GM18519 (cell line): ENCODE measurements around the gene TUBB1.
"Not testable (repeated sequence)": the region's sequence is repeated elsewhere in the genome, so short reads cannot be mapped to it uniquely, and the experiment has no call there.

Experiments used
- ATAC-seq: cut with Tn5 transposase; IDR thresholded peaks from one replicate; pipeline ENCODE4 v1.9.1; 2021; ENCODE audit warnings: mild to moderate bottlenecking, moderate library complexity; ENCODE audit not compliant: unreplicated experiment, low FRiP score

TUBB1 gene

DNA sequence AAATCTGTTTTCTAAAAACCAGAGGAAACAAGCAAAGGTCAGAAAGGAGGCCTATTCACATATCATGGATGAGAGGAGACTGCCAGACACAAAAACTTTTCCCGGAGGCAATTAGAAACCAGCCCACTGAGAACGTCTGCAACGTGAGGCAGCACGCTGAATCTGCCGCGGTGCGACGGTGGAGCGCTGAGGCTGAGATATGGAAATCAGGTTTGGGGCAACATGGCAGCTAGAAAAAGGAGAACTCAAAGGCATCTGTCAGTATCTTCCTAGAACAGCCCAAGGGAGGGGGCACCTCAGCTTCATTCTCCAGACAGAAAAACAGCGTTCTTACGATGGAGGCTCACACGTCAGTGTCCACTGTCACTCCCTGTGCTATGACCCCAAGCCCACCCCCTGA lies 18.2 kb downstream of the TUBB1 start:
- no peak for ATAC-seq

DNA sequence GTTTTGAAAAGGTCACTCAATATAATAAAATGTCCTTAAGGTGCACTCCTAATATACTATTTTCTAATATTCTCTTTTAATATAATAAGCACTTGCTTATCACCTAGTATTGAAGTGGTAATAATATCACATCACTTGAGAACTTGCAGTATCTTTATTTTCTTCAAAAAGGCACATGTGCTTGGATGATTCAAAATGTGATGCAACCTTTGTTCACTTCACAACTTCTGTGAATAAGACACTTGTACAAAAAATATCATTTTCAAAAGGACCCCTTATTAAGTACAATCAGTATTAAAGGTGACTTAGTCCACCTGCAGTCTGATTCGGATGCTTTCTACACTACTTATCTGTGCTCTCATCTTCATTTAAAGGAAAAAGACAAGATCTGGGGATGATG lies 20.0 kb downstream of the TUBB1 start:
- ATAC-seq: no peak

DNA sequence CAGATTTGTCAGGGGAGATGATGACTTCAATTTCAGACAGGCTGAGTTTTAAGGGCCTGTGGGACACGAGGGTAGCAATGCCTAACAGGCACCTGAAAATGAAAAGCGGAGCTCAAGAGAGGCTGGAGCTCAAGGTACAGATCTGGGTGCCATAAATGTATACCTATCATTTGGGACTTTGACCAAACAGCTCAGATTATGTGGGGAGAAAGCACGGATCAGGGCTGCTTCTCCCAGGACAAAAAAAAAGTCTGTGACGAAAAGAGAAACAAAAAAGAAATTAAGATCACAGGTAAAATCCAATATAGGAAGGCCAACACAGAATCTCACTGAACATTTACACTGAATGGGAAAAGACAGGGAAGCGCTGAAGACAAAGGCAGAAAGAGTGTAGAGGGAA lies 21.4 kb downstream of the TUBB1 start:
- ATAC-seq: no peak

DNA sequence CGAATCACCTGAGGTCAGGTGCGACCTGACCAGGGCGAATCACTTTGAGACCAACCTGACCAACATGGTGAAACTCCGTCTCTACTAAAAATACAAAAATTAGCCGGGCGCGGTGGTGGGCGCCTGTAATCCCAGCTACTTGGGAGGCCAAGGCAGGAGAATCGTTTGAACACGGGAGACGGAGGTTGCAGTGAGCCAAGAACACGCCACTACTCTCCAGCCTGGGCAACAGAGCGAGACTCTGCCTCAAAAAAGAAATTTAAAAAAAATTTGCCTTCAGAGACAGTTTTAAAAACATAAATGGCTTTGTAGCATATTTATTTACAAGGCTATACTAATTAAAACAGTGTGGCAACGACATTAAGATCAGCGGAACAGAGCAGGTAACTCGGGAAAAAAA lies 22.3 kb downstream of the TUBB1 start:
- not testable (repeated sequence) for ATAC-seq

DNA sequence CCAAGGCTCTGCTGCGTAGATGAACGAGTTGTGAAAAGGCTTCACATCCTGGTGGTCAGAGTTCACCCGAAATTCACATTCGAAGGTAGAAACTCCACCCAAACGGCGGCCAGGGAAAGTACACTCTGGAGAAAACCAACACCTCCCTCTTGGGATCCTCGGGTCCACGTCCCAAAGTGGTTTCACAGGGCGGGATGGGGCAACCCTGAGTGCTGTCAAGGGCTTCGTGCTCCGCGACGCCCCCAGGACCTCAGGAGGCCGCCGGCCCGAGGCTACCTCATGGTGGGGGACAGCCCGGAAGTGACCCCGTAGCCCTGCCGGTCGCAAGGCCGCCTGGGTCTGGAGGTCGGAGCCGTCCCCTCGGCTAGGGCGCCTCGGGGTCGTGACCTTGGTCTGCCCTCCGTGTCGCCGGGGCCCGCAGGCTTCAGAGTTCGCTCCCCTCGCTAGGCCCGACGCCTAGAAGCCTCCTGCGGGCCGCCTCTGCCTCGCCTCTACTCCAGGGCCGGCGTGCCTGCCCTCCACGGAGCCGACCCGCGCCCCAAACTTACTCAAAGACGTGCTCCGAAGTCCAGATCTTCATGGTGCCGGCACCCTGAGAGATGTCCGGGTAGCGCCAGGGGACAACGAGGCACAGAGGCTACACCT lies 23.0 kb downstream of the TUBB1 start, which contains the start of gene PRELID3B:
Gene PRELID3B, minus strand, starts transcription at position 636 of the 645 bp plus-strand sequence. Its CDS starts 56 bp downstream, at position 580.
- peak; percentile 12 for ATAC-seq

DNA sequence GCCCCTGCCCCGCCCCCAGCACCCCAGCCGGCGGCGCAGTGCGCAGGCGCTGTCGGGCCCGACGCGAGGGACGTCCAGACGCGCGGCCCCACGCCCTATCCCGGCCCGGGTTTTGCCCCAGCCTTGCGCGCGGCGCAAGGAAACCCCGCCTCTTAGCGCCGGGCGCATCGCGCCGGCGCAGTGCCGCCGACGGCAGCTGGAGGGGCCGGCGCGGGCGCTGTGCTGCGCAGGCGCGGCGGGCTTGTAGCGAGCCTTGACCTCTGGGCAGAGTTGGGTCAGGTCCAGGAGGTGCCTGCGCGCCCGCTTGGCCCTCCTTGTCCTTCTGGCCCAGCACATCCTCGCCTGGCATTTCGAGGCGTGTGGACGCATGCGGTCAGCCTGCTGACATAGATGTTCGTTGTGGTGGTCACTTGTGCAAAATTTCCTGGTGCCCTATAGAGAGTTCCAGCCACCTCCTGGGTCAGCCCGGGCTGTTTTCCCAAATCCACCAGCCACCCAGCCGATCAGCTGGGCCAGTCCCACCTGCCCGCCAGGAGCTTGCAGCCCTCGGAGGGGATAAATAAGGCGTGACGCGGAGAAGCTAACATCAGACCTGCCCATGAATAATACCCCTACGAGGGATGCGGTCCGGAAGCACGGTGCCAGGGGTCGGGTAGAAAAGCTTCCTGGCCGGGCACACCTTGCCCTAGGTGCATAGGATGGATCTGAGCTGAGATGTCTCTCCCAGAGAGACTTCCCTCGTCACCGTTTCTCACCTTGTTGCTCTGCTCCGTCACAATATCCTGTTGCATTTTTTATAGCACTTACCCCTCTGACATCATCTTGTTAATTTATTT lies 23.8 kb downstream of the TUBB1 start:
- ATAC-seq: peak; percentile 78

DNA sequence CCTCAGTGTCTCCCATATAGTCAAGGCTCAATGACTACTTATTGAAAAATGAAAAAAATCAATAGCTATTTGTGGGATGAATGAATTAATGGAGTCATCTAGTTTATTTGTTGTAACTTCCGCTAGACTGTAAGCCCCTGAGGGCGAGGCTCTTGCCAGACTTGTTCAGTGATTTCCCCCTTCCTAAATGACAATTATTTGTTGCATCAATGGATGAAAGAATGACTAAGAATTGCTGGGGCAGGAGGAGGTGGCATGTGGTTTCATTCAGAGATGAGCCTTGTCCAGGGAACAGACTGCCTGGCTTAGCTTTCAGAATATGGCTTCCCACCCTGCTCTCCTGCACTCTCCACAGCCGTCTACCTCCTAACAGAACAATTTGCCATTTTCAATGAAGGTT lies 24.5 kb downstream of the TUBB1 start:
- no peak for ATAC-seq

DNA sequence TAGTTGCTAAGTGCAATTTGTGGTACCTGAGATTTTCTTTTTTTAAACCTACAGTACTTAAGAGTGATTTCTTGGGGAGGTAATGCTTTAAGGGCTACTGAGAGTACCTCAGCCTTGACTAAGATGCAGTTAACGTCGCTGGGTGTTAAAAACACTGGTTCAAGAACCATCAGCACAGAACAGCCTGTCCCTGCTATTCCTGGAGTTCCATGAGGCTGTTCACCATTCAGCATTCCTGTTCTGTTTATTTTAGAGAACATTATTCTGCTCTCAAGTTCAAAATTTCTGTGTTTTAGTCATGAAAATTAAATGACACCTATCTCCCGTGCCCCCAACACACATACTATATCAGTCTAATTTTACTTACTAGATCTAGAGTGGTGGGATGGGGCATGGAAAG lies 25.1 kb downstream of the TUBB1 start:
- ATAC-seq: no peak

DNA sequence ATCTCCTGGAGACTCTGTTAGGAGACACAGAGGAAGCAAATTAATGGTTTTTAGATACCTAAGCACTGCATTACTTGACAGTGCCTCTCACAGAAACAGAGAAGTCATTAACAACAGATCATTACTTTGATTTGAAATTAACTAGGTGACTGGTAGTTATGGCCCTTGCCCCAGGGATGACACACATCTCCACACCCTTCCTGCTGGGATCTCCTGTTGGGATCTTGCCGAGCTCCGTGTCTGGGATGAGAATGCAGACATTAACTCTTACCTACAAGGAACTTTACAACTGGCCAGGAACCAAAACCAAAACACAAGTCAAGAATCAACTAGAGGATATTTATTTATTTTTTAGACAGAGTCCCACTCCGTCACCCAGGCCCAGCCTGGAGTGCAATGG lies 25.6 kb downstream of the TUBB1 start:
- ATAC-seq: no peak

DNA sequence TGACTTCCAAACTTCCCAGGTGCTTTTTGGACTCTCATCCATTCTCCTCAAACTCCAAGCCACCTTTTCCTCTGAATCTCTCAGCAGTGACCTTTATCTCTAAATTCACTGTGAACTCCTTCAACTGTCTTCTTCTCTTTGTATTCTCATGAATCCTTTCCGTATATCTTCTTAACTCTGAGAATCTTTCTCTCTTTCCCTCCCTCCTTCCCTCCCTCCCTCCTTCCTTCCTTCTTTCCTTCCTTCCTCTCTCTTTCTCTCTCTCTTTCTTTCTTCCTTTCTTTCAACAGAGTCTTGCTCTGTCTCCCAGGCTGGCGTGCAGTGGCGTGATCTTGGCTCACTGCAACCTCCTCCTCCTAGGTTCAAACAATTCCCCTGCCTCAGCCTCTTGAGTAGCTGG lies 27.6 kb downstream of the TUBB1 start:
- ATAC-seq: no peak

DNA sequence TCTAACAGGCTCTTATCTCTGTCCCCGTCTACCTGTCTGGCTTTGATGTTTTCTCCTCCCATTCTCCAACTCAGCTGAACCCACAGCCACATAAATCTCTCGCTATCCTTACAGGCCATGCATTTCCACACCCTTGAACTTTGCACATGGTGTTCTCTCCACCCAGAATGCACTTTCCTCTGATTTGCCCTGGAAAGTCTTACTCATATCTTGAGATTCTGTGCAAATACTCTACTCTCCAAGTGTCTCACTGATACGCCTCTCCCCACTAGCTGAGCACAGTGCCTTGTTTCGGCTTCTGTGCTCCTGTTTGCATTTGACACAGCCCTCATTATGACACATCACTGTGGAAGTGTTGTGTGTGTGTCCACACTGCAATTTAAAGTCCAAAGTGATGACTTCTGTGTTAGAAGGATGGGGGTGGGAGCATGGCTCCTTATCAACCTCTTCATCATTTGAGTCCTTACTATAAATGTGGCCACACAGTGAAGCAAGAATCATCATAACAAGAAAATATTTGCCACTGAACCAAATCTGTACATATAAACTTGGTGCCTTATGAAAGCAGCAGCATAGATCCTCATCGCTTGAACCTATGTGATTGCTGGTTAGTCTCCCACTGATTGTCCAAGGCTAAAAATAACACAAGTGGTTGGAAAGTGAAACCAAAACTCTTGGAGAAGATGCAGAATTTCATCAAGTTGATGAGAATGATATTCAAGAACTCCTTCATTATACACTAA lies 28.9 kb downstream of the TUBB1 start:
- ATAC-seq: no peak

DNA sequence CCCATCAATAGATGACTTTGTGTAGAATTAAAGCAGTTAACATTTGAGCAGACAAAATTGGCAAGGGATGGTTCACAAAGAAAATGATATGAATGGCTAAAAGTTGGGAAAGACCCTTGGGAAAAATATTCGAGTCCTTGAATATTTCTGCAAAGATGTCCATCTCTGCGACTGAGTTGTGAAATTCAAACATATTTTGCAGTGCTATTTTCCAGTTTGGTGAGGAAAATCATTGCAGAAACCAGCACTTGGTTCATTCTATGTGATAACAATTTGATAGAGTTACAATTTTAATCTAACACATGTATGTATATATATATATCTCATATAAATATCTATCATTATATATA lies 29.4 kb downstream of the TUBB1 start:
- ATAC-seq: no peak

DNA sequence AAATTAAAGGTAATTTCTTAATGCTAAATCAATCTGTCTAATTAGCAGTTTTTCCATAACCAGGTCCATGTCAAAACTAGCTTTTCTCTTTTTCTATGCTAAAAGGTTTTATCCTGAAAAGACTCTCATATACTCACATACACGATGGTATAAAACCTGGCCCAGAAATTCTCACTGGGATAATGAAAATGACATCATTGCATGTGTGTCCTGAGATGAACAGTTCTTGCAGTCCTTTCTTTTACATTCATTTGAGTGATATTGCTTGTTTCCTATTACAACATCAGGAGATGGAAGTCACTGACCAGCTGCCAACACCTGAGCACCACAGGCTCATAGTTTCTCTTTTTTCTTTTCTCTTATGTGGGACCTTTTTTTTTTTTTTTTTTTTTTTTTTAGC lies 31.2 kb downstream of the TUBB1 start:
- ATAC-seq: no peak

DNA sequence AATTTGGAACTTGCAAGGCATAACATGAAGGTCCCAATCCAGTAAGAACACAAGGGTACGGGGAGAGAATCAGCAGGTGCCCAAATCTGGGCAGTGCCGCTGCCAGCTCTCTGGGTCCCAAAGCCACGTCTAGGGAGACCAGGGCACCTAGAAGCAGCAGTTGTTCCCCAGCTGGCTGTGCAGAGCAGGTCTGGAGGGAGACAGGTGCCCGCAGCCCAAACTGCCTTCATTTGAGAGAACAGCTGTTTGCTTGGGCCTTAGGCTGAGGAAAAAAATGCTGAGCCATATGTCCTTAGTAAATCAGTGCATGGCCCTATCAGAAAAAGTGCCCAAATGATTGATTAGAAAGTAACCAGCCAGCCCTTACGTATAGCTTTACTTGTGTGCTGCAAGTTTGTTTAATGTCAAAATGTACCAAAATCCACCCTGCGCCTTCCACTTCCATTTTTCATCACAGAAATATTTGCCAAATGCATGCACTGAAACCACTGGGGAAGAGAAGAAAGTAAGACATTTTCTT lies 32.5 kb downstream of the TUBB1 start:
- no peak for ATAC-seq

DNA sequence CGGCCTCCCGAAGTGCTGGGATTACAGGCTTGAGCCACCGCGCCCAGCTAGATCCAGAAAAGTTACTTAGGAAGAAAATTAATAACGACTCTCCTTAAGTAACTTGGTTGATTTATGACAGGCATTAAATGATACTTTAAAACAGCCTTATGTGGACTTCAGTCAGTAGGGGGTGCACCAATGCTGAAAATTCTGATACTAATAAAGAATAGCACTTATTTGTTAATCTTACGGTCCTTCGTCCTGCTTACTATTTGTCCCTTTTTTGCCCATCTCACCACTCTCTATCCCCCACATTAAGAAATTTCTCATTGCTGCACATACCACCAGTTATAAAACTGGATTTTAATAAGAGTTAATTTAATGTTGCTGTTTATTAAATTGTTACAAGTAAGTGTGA lies 36.1 kb downstream of the TUBB1 start:
- ATAC-seq: no peak

DNA sequence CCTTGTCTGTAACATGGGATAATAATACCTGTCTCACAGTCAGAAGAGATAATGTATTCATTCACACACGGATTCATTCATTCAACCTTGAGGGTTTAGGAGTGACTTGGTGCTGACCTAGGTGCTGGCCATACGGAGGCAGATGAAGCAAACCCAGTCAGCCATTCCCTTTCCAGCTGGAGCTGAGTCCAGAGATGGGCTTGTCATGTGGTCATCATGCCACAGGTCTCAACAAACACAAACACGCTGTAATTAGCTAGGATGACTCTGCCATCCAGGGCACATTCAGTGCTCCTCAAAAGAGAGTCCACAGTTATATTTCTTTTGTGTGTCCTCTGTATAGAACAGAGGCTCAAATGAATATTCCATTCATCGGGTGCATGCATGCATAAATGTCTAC lies 42.9 kb downstream of the TUBB1 start:
- ATAC-seq: no peak

DNA sequence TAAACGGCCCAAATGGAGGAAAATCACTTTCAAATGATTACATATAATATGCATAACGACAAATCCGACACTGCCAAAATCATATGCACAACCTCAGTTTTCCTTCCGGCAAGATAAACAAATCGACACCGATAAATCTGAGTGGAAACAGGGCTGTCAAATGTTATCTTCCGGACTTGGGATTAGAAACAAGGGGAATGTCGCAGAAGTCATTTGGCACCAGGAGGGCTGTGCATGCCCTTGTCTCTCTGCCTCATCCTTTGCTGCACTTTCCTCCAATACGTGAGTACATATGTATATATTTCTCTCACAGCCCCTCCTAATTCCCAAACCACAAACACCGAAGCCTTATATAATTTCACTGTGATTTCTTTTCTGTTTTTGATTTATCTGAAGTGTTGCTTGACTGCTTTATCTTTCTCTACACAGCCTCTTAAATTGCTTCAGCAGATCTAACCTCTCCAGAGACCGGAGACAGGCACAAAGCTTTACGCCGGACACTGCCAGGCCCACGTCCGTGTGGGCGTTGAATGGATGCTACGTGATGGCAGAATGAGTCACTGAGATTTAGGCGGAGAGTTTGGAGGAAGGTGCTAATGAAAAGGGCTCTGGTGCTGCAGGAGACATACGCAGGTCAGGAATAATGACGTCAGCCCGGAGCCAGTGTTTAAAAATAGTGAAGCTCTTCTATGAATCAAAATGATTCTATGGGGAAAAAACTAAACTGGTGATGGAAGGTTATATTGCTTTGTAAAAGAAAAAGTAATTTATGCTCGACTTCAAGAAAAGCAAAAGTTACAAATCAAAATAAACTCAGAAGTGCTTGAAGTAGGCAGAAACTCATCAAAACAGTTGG lies 44.4 kb downstream of the TUBB1 start:
- no peak for ATAC-seq

DNA sequence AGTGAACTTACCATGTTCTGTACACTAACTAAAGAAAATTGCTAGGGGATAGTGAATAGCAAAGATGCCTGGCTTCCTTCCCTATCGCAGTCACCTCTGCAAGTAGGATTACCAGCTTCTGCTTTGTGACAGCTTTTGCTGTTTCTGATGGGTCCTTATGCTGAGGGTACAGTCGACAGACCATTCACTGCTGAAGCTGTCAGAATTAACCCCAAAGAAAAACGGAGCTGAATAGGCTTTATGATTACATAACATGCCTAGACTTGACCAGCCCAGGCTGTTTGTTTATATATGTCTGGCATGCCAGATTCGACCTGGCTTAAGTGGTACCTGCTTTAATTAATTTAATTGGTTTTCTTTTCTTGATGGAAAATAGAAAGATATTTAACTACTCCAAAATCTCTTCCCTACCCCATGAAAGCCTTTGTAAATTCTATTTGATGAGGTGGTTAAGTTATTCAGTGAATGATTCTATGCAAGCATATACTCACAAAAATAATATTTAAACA lies 45.0 kb downstream of the TUBB1 start:
- ATAC-seq: no peak

DNA sequence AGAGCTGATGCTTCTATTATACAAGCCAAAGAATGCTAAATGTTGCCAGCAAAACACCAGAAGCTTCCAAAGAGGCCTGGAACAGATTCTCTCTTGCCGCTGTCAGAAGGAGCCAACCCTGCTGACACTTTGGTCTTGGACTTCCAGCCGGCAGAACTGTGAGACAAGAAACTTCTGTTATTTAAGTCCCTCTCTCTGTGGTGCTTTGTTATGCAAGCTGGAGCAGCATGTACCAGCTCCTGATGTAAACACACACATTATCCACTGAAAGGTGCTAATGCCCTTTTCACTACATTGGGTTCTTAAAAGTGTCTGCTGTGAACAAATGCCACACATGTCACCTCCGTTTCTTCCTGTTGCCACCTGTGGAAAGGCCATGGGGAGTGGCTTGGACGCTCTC lies 49.3 kb downstream of the TUBB1 start:
- ATAC-seq: no peak

DNA sequence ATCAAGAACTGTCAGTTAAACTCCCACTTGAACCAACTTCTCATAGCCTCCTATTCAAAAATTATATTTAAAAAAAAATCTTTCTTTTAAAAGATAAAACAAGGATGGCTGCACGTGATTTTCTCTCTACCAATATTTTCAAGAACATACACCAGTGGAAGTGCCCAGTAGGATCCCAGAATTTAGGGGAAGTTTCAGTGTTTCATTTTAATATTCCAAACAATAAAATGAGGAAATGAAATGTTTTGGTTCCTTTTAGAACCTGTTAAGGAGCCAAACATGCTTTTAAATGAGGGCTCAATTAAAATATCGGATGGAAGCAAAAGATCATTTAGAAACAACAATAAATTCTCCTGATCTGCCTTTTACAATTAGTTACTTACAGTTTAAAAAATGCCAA lies 49.8 kb downstream of the TUBB1 start:
- ATAC-seq: no peak
